Suprapubic skin (tissue), 4 donors: ENCODE results near the gene LPIN1. TPM values are rescaled to one million over a fixed set of nuclear protein-coding genes. Genes with fewer than 3 reads are reported as not detected.

Experiments
- DNase-seq, 2 donors: peaks; one replicate each; pipeline ENCODE4 v3.0.0-alpha.2; 2019; ENCODE audit warnings: low spot score in 2 of 2
- H3K27ac ChIP-seq: fragments of 200-600 bp; sonication (generic); one replicate; pipeline ENCODE4 v1.5.1; 2019
- H3K27me3 ChIP-seq: fragments of 200-600 bp; sonication (generic); one replicate; pipeline ENCODE4 v1.5.1; 2019
- H3K36me3 ChIP-seq: fragments of 200-600 bp; sonication (generic); one replicate; pipeline ENCODE4 v1.5.1; 2019
- H3K4me1 ChIP-seq: fragments of 200-600 bp; sonication (generic); one replicate; pipeline ENCODE4 v1.5.1; 2019
- H3K4me3 ChIP-seq: fragments of 200-600 bp; sonication (generic); one replicate; pipeline ENCODE4 v1.5.1; 2019; ENCODE audit warnings: mild to moderate bottlenecking
- H3K9me3 ChIP-seq: fragments of 200-600 bp; sonication (generic); one replicate; pipeline ENCODE4 v1.5.1; 2019
- CTCF ChIP-seq, 2 donors: fragments of 200-600 bp in 1 of 2; fragments of 450-650 bp in 1 of 2; sonication (generic) in 1 of 2; IDR thresholded peaks; one replicate each; pipeline ENCODE4 v1.5.1; 2016 to 2019; ENCODE audit warnings: antibody characterized with exemption in 2 of 2, mild to moderate bottlenecking in 1 of 2, moderate library complexity in 1 of 2
- EP300 ChIP-seq: sonication (generic); formaldehyde crosslinking; IDR thresholded peaks from one replicate; pipeline ENCODE4 v1.6.1; 2017; ENCODE audit warnings: antibody characterized with exemption
- POLR2A ChIP-seq, 2 donors: fragments of 450-650 bp; IDR thresholded peaks; one replicate each; pipeline ENCODE4 v1.6.1; 2017; ENCODE audit warnings: antibody characterized with exemption in 2 of 2, mild to moderate bottlenecking in 2 of 2, moderate library complexity in 2 of 2
- POLR2AphosphoS5 ChIP-seq, 3 donors: sonication (generic); formaldehyde crosslinking; IDR thresholded peaks; one replicate each; pipeline ENCODE4 v1.6.1; 2017; ENCODE audit warnings: antibody characterized with exemption in 3 of 3
- WGBS: methylation state at CpG from one replicate; pipeline ENCODE4 v1.1.5; 2018; 5-methylcytosine and 5-hydroxymethylcytosine counted together
- total RNA-seq, 4 donors: library from RNA; depleted of rRNA; stranded (reverse); fragments of >200 nt; gene quantifications; one replicate each; pipeline ENCODE4 v1.1.0, GENCODE V29; 2016

Gene LPIN1
- 10 to 100 TPM; 25.9 to 71.9 (median 52.5) TPM for total RNA-seq

GRCh38 chr2:11746376-11746806 lies at the start of gene LPIN1:
Gene LPIN1, plus strand, starts transcription at chr2:11746632. Its CDS starts 18,910 bp downstream, at chr2:11765542.
- Histone ChIP-seq H3K27me3 (no peaks in the 10 kb centered on the region), H3K4me3 (peak within 1 kb of the TSS; percentile 84), H3K36me3 (no peaks in the 10 kb centered on the region), H3K9me3 (no peaks in the 10 kb centered on the region), H3K27ac (peak within 1 kb of the TSS; percentile 89), H3K4me1 (peaks cover 75% of the 10 kb centered on the region)
- peak; percentile 92 to 93 for DNase-seq
- WGBS, result 0% methylated on average over 2 of the region's 49 CpGs
- no peak for TF ChIP-seq EP300
- TF ChIP-seq POLR2A (IDR thresholded peaks at IDR 0.05), result peak in 1 of 2 donors; percentile 69
- TF ChIP-seq CTCF (IDR thresholded peaks at IDR 0.05), result peak in 1 of 2 donors; percentile 25
- no peak for TF ChIP-seq POLR2AphosphoS5 (IDR thresholded peaks at IDR 0.05)

GRCh38 chr2:11696736-11697102 lies 49.7 kb upstream of the LPIN1 start:
- no peaks in the 10 kb centered on the region for H3K9me3 ChIP-seq
- H3K4me1 ChIP-seq, result peaks cover 26% of the 10 kb centered on the region
- no peaks in the 10 kb centered on the region for H3K36me3 ChIP-seq
- WGBS, result 60% methylated on average over 8 of the region's 9 CpGs
- H3K27ac ChIP-seq, result peak overlapping the region; percentile 71
- no peak overlapping the region for H3K4me3 ChIP-seq
- H3K27me3 ChIP-seq, result no peaks in the 10 kb centered on the region
- peak in 1 of 2 donors; percentile 57 for DNase-seq
- no peak for TF ChIP-seq POLR2A (IDR thresholded peaks at IDR 0.05)
- no peak for TF ChIP-seq EP300

GRCh38 chr2:11697103-11697871 lies 49.1 kb upstream of the LPIN1 start:
- no peak for TF ChIP-seq EP300
- H3K27ac ChIP-seq, result peak overlapping the region; percentile 71
- no peak overlapping the region for H3K4me3 ChIP-seq
- H3K36me3 ChIP-seq, result no peaks in the 10 kb centered on the region
- no peaks in the 10 kb centered on the region for H3K9me3 ChIP-seq
- WGBS, result 26% methylated on average over 9 of the region's 16 CpGs
- DNase-seq, result peak; percentile 64 to 79
- H3K4me1 ChIP-seq, result peaks cover 26% of the 10 kb centered on the region
- no peaks in the 10 kb centered on the region for H3K27me3 ChIP-seq

- TF ChIP-seq POLR2AphosphoS5 (IDR thresholded peaks at IDR 0.05) (peak in 1 of 3 donors; percentile 62), EP300 (no peak)
These were observed 48.2 kb upstream of the LPIN1 start for GRCh38 chr2:11698009-11698922.

GRCh38 chr2:11699686-11700670 lies 46.5 kb upstream of the LPIN1 start:
- Histone ChIP-seq H3K9me3 (no peaks in the 10 kb centered on the region), H3K36me3 (no peaks in the 10 kb centered on the region), H3K4me3 (no peak overlapping the region), H3K27ac (no peak overlapping the region), H3K4me1 (peaks cover 21% of the 10 kb centered on the region), H3K27me3 (no peaks in the 10 kb centered on the region)
- TF ChIP-seq EP300 (no peak), CTCF (IDR thresholded peaks at IDR 0.05) (no peak), POLR2AphosphoS5 (IDR thresholded peaks at IDR 0.05) (no peak), POLR2A (IDR thresholded peaks at IDR 0.05) (no peak)
- WGBS, result 78% methylated on average over 9 of the region's 9 CpGs
- no peak for DNase-seq

More at GRCh38 chr2:11698009-11698922, 48.2 kb upstream of the LPIN1 start:
- Histone ChIP-seq H3K27me3 (no peaks in the 10 kb centered on the region), H3K36me3 (no peaks in the 10 kb centered on the region), H3K9me3 (no peaks in the 10 kb centered on the region), H3K4me1 (peaks cover 22% of the 10 kb centered on the region), H3K27ac (peak overlapping the region; percentile 71), H3K4me3 (no peak overlapping the region)
- WGBS, result 56% methylated on average over 18 of the region's 24 CpGs
- DNase-seq, result peak; percentile 92

GRCh38 chr2:11701206-11701605 lies 45.2 kb upstream of the LPIN1 start:
- Histone ChIP-seq H3K27me3 (no peaks in the 10 kb centered on the region), H3K9me3 (no peaks in the 10 kb centered on the region), H3K36me3 (no peaks in the 10 kb centered on the region), H3K4me3 (no peak overlapping the region), H3K4me1 (peaks cover 21% of the 10 kb centered on the region), H3K27ac (no peak overlapping the region)
- WGBS, result 82% methylated on average over 5 of the region's 5 CpGs
- no peak for TF ChIP-seq EP300
- no peak for TF ChIP-seq POLR2AphosphoS5 (IDR thresholded peaks at IDR 0.05)
- no peak for TF ChIP-seq CTCF (IDR thresholded peaks at IDR 0.05)
- TF ChIP-seq POLR2A (IDR thresholded peaks at IDR 0.05), result no peak
- no peak for DNase-seq
